Vagina (tissue), 2 donors: Measurements from ENCODE around the gene PARS2. TPM values are rescaled to one million over a fixed set of nuclear protein-coding genes. Genes with fewer than 3 reads are reported as not detected.

Experiments
- DNase-seq, 2 donors: peaks; one replicate each; pipeline ENCODE4 v3.0.0-alpha.2; 2017; ENCODE audit errors: extremely low spot score in 2 of 2
- H3K27ac ChIP-seq: fragments of 200-600 bp; sonication (generic); one replicate; pipeline ENCODE4 v1.5.1; 2019
- H3K27me3 ChIP-seq: fragments of 200-600 bp; sonication (generic); one replicate; pipeline ENCODE4 v1.5.1; 2019
- H3K36me3 ChIP-seq, 2 donors: fragments of 200-600 bp; sonication (generic); one replicate each; pipeline ENCODE4 v1.5.1; 2017 to 2019
- H3K4me1 ChIP-seq: fragments of 200-600 bp; sonication (generic); one replicate; pipeline ENCODE4 v1.5.1; 2019
- H3K4me3 ChIP-seq, 2 donors: fragments of 200-600 bp; sonication (generic); 1 replicate in 1 of 2; 2 replicates in 1 of 2; pipeline ENCODE4 v1.5.1; 2016 to 2019
- H3K9me3 ChIP-seq: fragments of 200-600 bp; sonication (generic); one replicate; pipeline ENCODE4 v1.5.1; 2019
- POLR2A ChIP-seq, 2 donors: fragments of 450-650 bp; IDR thresholded peaks; one replicate each; pipeline ENCODE4 v1.6.1; 2017; ENCODE audit warnings: antibody characterized with exemption in 2 of 2, mild to moderate bottlenecking in 2 of 2, moderate library complexity in 2 of 2
- POLR2AphosphoS5 ChIP-seq, 2 donors: sonication (generic); formaldehyde crosslinking; IDR thresholded peaks; one replicate each; pipeline ENCODE4 v1.9.0; 2017; ENCODE audit warnings: antibody characterized with exemption in 2 of 2, mild to moderate bottlenecking in 2 of 2, low read depth in 1 of 2; ENCODE audit not compliant: insufficient read depth in 1 of 2
- intact Hi-C: fragments of 100-400 bp; cut with DNase I; formaldehyde crosslinking; loops from one replicate; pipeline ENCODE4 v1.15.1; 2023
- total RNA-seq: library from RNA; depleted of rRNA; stranded (reverse); fragments of >200 nt; gene quantifications from one replicate; pipeline ENCODE4 v1.2.3, GENCODE V29; 2016
- TF ChIP-seq, protein P1 (sequence below), 3 experiments: fragments of 450-650 bp in 2 of 3; fragments of 200-600 bp in 1 of 3; sonication (generic) in 1 of 3; IDR thresholded peaks; one replicate each; pipeline ENCODE4 v1.5.1; 2017 to 2019; ENCODE audit warnings: antibody characterized with exemption in 3 of 3, mild to moderate bottlenecking in 2 of 3, moderate library complexity in 2 of 3

The PARS2 gene
- total RNA-seq, 1 donor from 2014 or later = 5.2 TPM

DNA sequence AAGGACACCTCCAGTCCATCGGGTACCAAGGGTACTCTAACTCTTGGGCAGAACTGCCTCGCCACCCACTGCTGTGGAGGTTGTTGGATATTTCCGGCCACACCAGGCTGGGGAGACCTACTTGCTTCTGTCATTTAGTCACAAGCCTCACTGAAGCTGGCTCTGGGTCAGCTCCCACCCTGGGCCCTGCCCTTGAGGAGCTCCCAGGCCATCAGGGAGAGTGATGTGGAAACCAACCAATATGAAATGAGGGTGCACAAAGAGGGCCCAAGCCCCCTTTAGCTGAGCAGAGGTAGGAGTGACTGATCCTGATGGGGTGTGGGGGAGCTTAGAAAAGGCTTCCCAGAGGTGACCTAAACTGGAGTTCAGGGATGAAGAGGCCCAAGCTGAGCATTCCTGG lies 19.6 kb downstream of the PARS2 start:
- Histone ChIP-seq H3K27ac (no peak overlapping the region), H3K4me1 (no peaks in the 10 kb centered on the region), H3K36me3 (peaks cover 0 to 16% of the 10 kb centered on the region in 2 donors), H3K4me3 (no peak overlapping the region), H3K9me3 (no peaks in the 10 kb centered on the region), H3K27me3 (no peaks in the 10 kb centered on the region)
- TF ChIP-seq, protein P1, sequence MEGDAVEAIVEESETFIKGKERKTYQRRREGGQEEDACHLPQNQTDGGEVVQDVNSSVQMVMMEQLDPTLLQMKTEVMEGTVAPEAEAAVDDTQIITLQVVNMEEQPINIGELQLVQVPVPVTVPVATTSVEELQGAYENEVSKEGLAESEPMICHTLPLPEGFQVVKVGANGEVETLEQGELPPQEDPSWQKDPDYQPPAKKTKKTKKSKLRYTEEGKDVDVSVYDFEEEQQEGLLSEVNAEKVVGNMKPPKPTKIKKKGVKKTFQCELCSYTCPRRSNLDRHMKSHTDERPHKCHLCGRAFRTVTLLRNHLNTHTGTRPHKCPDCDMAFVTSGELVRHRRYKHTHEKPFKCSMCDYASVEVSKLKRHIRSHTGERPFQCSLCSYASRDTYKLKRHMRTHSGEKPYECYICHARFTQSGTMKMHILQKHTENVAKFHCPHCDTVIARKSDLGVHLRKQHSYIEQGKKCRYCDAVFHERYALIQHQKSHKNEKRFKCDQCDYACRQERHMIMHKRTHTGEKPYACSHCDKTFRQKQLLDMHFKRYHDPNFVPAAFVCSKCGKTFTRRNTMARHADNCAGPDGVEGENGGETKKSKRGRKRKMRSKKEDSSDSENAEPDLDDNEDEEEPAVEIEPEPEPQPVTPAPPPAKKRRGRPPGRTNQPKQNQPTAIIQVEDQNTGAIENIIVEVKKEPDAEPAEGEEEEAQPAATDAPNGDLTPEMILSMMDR (IDR thresholded peaks at IDR 0.05) = no peak
- TF ChIP-seq POLR2A (IDR thresholded peaks at IDR 0.05) (no peak), POLR2AphosphoS5 (IDR thresholded peaks at IDR 0.05; ENCODE audit: insufficient read depth in 1 of 2, low read depth in 1 of 2) (no peak)
- intact Hi-C loops = no loop called here
- DNase-seq = peak in 1 of 2 donors; percentile 81

DNA sequence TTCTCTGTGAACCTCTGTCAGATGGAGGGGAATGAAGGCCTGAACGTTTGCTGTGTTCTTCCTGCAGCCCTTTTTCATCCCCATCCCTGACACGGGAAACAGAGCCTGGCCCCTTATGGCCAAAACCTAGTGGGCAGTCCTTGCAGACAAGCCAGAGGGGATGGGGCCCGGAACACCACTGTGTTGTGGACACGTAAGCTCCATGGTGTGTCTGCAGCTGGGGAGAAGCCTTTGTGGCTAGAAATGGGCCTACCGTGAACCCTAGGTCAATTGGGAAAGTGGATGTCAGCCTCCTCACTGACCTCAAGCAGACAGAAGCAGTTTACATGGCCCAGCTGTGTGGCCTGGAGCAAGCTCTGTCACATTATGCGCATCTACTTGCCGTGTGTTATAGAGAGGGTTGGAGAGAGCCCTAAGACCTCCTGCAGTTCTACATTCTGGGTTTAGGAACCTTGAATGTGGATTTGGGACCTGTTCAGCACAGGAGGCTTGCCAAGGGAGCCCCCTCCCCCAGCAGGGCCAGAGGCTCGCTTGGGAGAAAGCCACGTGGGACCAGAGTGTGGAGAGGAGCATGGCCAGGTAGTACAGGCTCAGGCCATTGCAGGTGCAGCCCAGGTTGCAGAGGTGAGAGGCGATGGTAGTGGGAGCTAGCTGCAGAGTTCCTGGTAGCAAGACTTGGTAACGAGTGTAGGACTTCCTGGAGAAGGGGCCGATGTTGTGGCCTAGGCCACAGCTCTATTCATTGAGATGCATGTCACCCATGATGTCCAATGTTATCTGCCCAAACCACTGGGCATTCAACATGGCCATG lies 20.7 kb downstream of the PARS2 start:
- Histone ChIP-seq H3K36me3 (peaks cover 0 to 26% of the 10 kb centered on the region in 2 donors), H3K27me3 (no peaks in the 10 kb centered on the region), H3K4me3 (no peak overlapping the region), H3K9me3 (no peaks in the 10 kb centered on the region), H3K4me1 (no peaks in the 10 kb centered on the region), H3K27ac (no peak overlapping the region)
- peak in 1 of 2 donors; percentile 22 for DNase-seq
- intact Hi-C loops = no loop called here
- TF ChIP-seq POLR2AphosphoS5 (IDR thresholded peaks at IDR 0.05; ENCODE audit: insufficient read depth in 1 of 2, low read depth in 1 of 2) (no peak), POLR2A (IDR thresholded peaks at IDR 0.05) (no peak)
- TF ChIP-seq, protein P1 (IDR thresholded peaks at IDR 0.05) = no peak

GRCh38 chr1:54742282-54742681 lies 22.0 kb downstream of the PARS2 start:
- Histone ChIP-seq H3K36me3 (peaks cover 0 to 40% of the 10 kb centered on the region in 2 donors), H3K27me3 (no peaks in the 10 kb centered on the region), H3K4me1 (no peaks in the 10 kb centered on the region), H3K9me3 (no peaks in the 10 kb centered on the region), H3K4me3 (no peak overlapping the region), H3K27ac (no peak overlapping the region)
- TF ChIP-seq POLR2A (IDR thresholded peaks at IDR 0.05) = no peak
- no peak for TF ChIP-seq POLR2AphosphoS5 (IDR thresholded peaks at IDR 0.05; ENCODE audit: insufficient read depth in 1 of 2, low read depth in 1 of 2)
- TF ChIP-seq, protein P1 (IDR thresholded peaks at IDR 0.05) = no peak
- intact Hi-C loops = no loop called here
- DNase-seq = no peak

DNA sequence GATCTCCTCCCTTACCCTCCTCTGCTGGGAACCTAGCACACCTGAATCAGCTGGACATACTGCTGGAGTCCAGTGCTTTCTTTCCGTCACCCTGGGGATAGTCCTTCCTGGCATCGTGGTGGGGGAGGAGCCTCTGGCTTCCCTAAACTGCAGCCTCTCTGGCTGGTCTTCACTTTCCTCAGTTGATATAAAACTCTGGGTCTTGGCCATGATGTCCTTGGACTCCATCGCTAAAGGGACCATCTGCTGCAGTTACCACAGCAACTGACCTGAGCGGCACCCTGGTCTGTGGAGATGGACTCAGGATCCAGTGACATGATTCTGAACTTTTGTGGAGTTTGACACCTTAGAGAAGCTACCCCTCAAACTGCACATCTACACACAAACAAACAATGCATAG lies 22.8 kb downstream of the PARS2 start:
- no peak for DNase-seq
- H3K36me3 ChIP-seq = peaks cover 0 to 40% of the 10 kb centered on the region in 2 donors
- no peak for TF ChIP-seq POLR2A (IDR thresholded peaks at IDR 0.05)
- TF ChIP-seq, protein P1 (IDR thresholded peaks at IDR 0.05) = no peak
- no peak for TF ChIP-seq POLR2AphosphoS5 (IDR thresholded peaks at IDR 0.05; ENCODE audit: insufficient read depth in 1 of 2, low read depth in 1 of 2)

GRCh38 chr1:54738244-54738643 lies 26.1 kb downstream of the PARS2 start:
- DNase-seq = no peak
- TF ChIP-seq POLR2A (IDR thresholded peaks at IDR 0.05) = no peak
- no peak for TF ChIP-seq POLR2AphosphoS5 (IDR thresholded peaks at IDR 0.05; ENCODE audit: insufficient read depth in 1 of 2, low read depth in 1 of 2)
- TF ChIP-seq, protein P1 (IDR thresholded peaks at IDR 0.05) = no peak
- Histone ChIP-seq H3K4me3 (no peak overlapping the region), H3K27me3 (no peaks in the 10 kb centered on the region), H3K27ac (no peak overlapping the region), H3K9me3 (no peaks in the 10 kb centered on the region), H3K36me3 (peaks cover 0 to 65% of the 10 kb centered on the region in 2 donors), H3K4me1 (no peaks in the 10 kb centered on the region)
- intact Hi-C loops = no loop called here

More for the DNA sequence above, 22.8 kb downstream of the PARS2 start:
- no peaks in the 10 kb centered on the region for H3K4me1 ChIP-seq
- no peak overlapping the region for H3K27ac ChIP-seq
- H3K9me3 ChIP-seq = no peaks in the 10 kb centered on the region
- H3K4me3 ChIP-seq = no peak overlapping the region
- H3K27me3 ChIP-seq = no peaks in the 10 kb centered on the region
- intact Hi-C loops = no loop called here
